HepG2 (cell line): Measurements from ENCODE around the gene TIMM13. TPM values are rescaled to one million over a fixed set of nuclear protein-coding genes. Genes with fewer than 3 reads are reported as not detected.

Experiments used
- ELF1 ChIP-seq: sonication (generic); formaldehyde crosslinking; IDR thresholded peaks from 2 replicates; pipeline ENCODE4 v1.4.0; 2020; ENCODE audit warnings: missing genetic modification reagents
- JUN ChIP-seq: sonication (generic); formaldehyde crosslinking; IDR thresholded peaks from 2 replicates; pipeline ENCODE4 v1.4.0; 2020; ENCODE audit warnings: mild to moderate bottlenecking, missing genetic modification reagents
- KAT2B ChIP-seq: fragments of 150-350 bp; IDR thresholded peaks from 2 replicates; pipeline ENCODE4 v1.6.1; 2014; ENCODE audit warnings: low read depth, low read length, borderline replicate concordance
- KDM5A ChIP-seq: fragments of 200-600 bp; sonication (generic); IDR thresholded peaks from 2 replicates; pipeline ENCODE4 v1.7.0; 2018; ENCODE audit warnings: antibody characterized with exemption, mild to moderate bottlenecking, low read length, borderline replicate concordance
- MAX ChIP-seq: IDR thresholded peaks from 2 replicates; pipeline ENCODE4 v1.6.1; 2012; ENCODE audit warnings: inconsistent platforms
- MED1 ChIP-seq: sonication (generic); formaldehyde crosslinking; IDR thresholded peaks from 2 replicates; pipeline ENCODE4 v1.4.0; 2020; ENCODE audit warnings: missing genetic modification reagents
- NBN ChIP-seq: fragments of 450-650 bp; conservative IDR thresholded peaks from 2 replicates; pipeline ENCODE4 v1.6.1; 2017
- NFE2L2 ChIP-seq: fragments of 150-350 bp; IDR thresholded peaks from 2 replicates; pipeline ENCODE4 v1.6.1; 2014; ENCODE audit warnings: low read length
- NONO ChIP-seq, 2 experiments: fragments of 450-650 bp in 1 of 2; sonication (generic) in 1 of 2; formaldehyde crosslinking in 1 of 2; IDR thresholded peaks in 1 of 2; conservative IDR thresholded peaks in 1 of 2; 2 replicates each; pipeline versions ENCODE4 v1.6.1 to v1.8.0; 2017 to 2022; ENCODE audit warnings: mild to moderate bottlenecking in 1 of 2, missing genetic modification reagents in 1 of 2, moderate library complexity in 1 of 2
- NR2F6 ChIP-seq, 2 experiments: IDR thresholded peaks; 2 replicates each; pipeline ENCODE4 v1.6.1; 2016; ENCODE audit warnings: antibody characterized with exemption in 1 of 2, mild to moderate bottlenecking in 1 of 2
- PLSCR1 ChIP-seq: sonication (generic); formaldehyde crosslinking; IDR thresholded peaks from 2 replicates; pipeline ENCODE4 v1.5.0; 2020; ENCODE audit warnings: missing genetic modification reagents, mild to moderate bottlenecking, borderline replicate concordance
- POLR2AphosphoS2 ChIP-seq: IDR thresholded peaks from 2 replicates; pipeline ENCODE4 v1.6.1; 2011; ENCODE audit warnings: low read depth, low read length, improper control_type of control experiment
- RBFOX2 ChIP-seq: fragments of 200-400 bp; formaldehyde crosslinking; IDR thresholded peaks from 2 replicates; pipeline ENCODE4 v1.6.1; 2017; ENCODE audit warnings: low read depth, mild to moderate bottlenecking, low read length
- SALL1 ChIP-seq: sonication (generic); formaldehyde crosslinking; IDR thresholded peaks from 2 replicates; pipeline ENCODE4 v1.8.0; 2022; ENCODE audit warnings: mild to moderate bottlenecking, missing genetic modification reagents
- SP4 ChIP-seq: sonication (generic); formaldehyde crosslinking; IDR thresholded peaks from 2 replicates; pipeline ENCODE4 v1.8.1; 2023; ENCODE audit warnings: mild to moderate bottlenecking, missing genetic modification reagents
- SPEN ChIP-seq: sonication (generic); formaldehyde crosslinking; IDR thresholded peaks from 2 replicates; pipeline ENCODE4 v1.5.1; 2020; ENCODE audit warnings: low read depth, mild to moderate bottlenecking, missing genetic modification reagents
- TEAD3 ChIP-seq: optimal IDR thresholded peaks from 2 replicates; pipeline ENCODE3; 2016; ENCODE audit warnings: borderline replicate concordance
- YY1 ChIP-seq: IDR thresholded peaks from 2 replicates; pipeline ENCODE4 v1.6.1; 2011; ENCODE audit warnings: low read length, low read depth, moderate library complexity, mild to moderate bottlenecking; ENCODE audit not compliant: insufficient read depth, insufficient replicate concordance
- ZGPAT ChIP-seq: IDR thresholded peaks from 2 replicates; pipeline ENCODE4 v1.6.1; 2016; ENCODE audit warnings: mild to moderate bottlenecking
- ZNF3 ChIP-seq: IDR thresholded peaks from 2 replicates; pipeline ENCODE4 v1.7.0; 2017; ENCODE audit warnings: inconsistent platforms
- ZNF563 ChIP-seq: sonication (generic); formaldehyde crosslinking; IDR thresholded peaks from 2 replicates; pipeline ENCODE4 v1.8.0; 2022; ENCODE audit warnings: mild to moderate bottlenecking, moderate library complexity, missing genetic modification reagents
- ZNF703 ChIP-seq: sonication (generic); formaldehyde crosslinking; IDR thresholded peaks from 2 replicates; pipeline ENCODE4 v1.5.1; 2020; ENCODE audit warnings: missing genetic modification reagents, mild to moderate bottlenecking, moderate library complexity, borderline replicate concordance
- ZNF737 ChIP-seq: sonication (generic); formaldehyde crosslinking; IDR thresholded peaks from 2 replicates; pipeline ENCODE4 v1.5.0; 2020; ENCODE audit warnings: missing genetic modification reagents, mild to moderate bottlenecking, borderline replicate concordance
- ZNF792 ChIP-seq: IDR thresholded peaks from 2 replicates; pipeline ENCODE4 v1.6.1; 2016
- polyA plus RNA-seq, 8 experiments: library from polyadenylated mRNA; depleted of rRNA in 3 of 8; stranded (reverse) in 7 of 8; unstranded in 1 of 8; fragments of >200 nt; fragmentation: Illumina TruSeq in 4 of 8; extraction: Trizol in 4 of 8; gene quantifications; 2 replicates each; pipeline versions ENCODE4 v1.2.1 to v1.2.3, GENCODE V29; 2011 to 2016; ENCODE audit warnings: low read depth in 4 of 8, missing spikeins in 1 of 8, mixed read lengths in 1 of 8; ENCODE audit not compliant: insufficient read depth in 1 of 8
- total RNA-seq, 5 experiments: library from RNA; depleted of rRNA; stranded (reverse); fragments of >200 nt; fragmentation: Illumina TruSeq; extraction: Trizol; gene quantifications; 2 replicates each; pipeline ENCODE4 v1.2.3, GENCODE V29; 2016; ENCODE audit warnings: low read depth in 1 of 5
- TF ChIP-seq, protein P1 (sequence below): IDR thresholded peaks from 2 replicates; pipeline ENCODE4 v1.6.1; 2018; ENCODE audit warnings: missing genetic modification reagents, mild to moderate bottlenecking, missing compliant biosample characterization
- TF ChIP-seq, protein P2 (sequence below): sonication (generic); formaldehyde crosslinking; IDR thresholded peaks from 2 replicates; pipeline ENCODE4 v1.4.0; 2020; ENCODE audit warnings: missing genetic modification reagents
- TF ChIP-seq, protein P3 (sequence below): sonication (generic); formaldehyde crosslinking; IDR thresholded peaks from 2 replicates; pipeline ENCODE4 v1.4.0; 2020; ENCODE audit warnings: missing genetic modification reagents

Gene TIMM13
- total and polyA plus RNA-seq, 2 of the 13 experiments (the other 11 are each of a cell fraction or from before 2014, with no cell fraction given): 48.4 to 108 TPM

- peak; percentile 50 for TF ChIP-seq ZGPAT (CRISPR knock-in tag)
- TF ChIP-seq, protein P1, sequence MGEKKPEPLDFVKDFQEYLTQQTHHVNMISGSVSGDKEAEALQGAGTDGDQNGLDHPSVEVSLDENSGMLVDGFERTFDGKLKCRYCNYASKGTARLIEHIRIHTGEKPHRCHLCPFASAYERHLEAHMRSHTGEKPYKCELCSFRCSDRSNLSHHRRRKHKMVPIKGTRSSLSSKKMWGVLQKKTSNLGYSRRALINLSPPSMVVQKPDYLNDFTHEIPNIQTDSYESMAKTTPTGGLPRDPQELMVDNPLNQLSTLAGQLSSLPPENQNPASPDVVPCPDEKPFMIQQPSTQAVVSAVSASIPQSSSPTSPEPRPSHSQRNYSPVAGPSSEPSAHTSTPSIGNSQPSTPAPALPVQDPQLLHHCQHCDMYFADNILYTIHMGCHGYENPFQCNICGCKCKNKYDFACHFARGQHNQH (CRISPR knock-in tag): 0 out of 2 replicates have a peak, but pooled peaks have one; percentile 15
- TF ChIP-seq, protein P2, sequence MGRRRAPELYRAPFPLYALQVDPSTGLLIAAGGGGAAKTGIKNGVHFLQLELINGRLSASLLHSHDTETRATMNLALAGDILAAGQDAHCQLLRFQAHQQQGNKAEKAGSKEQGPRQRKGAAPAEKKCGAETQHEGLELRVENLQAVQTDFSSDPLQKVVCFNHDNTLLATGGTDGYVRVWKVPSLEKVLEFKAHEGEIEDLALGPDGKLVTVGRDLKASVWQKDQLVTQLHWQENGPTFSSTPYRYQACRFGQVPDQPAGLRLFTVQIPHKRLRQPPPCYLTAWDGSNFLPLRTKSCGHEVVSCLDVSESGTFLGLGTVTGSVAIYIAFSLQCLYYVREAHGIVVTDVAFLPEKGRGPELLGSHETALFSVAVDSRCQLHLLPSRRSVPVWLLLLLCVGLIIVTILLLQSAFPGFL (CRISPR knock-in tag): no peak
- TF ChIP-seq KDM5A: no peak
- TF ChIP-seq SPEN (CRISPR knock-in tag): peak; percentile 20; the same call in 1 of the 2 replicates
- no peak for TF ChIP-seq PLSCR1 (CRISPR knock-in tag)
- no peak for TF ChIP-seq KAT2B
- peak; percentile 31; the same call in 1 of the 2 replicates for TF ChIP-seq ZNF3 (CRISPR knock-in tag)
- TF ChIP-seq SP4 (CRISPR knock-in tag): peak; percentile 73
- TF ChIP-seq NONO (IDR thresholded peaks at IDR 0.05): no peak
- 0 out of 2 replicates have a peak, but pooled peaks have one; percentile 41 for TF ChIP-seq NONO (CRISPR knock-in tag; conservative IDR thresholded peaks at IDR 0.05)
- no peak for TF ChIP-seq ZNF737 (CRISPR knock-in tag)
- TF ChIP-seq ZNF792 (CRISPR knock-in tag): no peak
- TF ChIP-seq RBFOX2: no peak
- TF ChIP-seq NBN: no peak
- TF ChIP-seq ZNF563 (CRISPR knock-in tag): no peak
- TF ChIP-seq ELF1 (CRISPR knock-in tag): peak; percentile 66
- peak; percentile 71 for TF ChIP-seq YY1
- no peak for TF ChIP-seq ZNF703
- peak; percentile 21 for TF ChIP-seq TEAD3 (CRISPR knock-in tag)
- peak; percentile 70 for TF ChIP-seq SALL1 (CRISPR knock-in tag)
- TF ChIP-seq JUN: peak; percentile 43; the same call in 1 of the 2 replicates
- 0 out of 2 replicates have a peak, but pooled peaks have one; percentile 5 for TF ChIP-seq NFE2L2
- TF ChIP-seq, protein P3, sequence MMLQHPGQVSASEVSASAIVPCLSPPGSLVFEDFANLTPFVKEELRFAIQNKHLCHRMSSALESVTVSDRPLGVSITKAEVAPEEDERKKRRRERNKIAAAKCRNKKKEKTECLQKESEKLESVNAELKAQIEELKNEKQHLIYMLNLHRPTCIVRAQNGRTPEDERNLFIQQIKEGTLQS: peak; percentile 74
- peak; percentile 37; the same call in 1 of the 2 replicates for TF ChIP-seq NR2F6 (IDR thresholded peaks at IDR 0.05)
- no peak for TF ChIP-seq NR2F6 (CRISPR knock-in tag; IDR thresholded peaks at IDR 0.05)
- no peak for TF ChIP-seq POLR2AphosphoS2
- TF ChIP-seq MED1 (CRISPR knock-in tag): peak; percentile 57; the same call in 1 of the 2 replicates
- TF ChIP-seq MAX: peak; percentile 87
These were observed 42.2 kb downstream of the TIMM13 start (continued) for GRCh38 chr19:2385053-2385721.
